HG03565 (cell line): ENCODE measurements around the gene WFDC11.

Experiments
- ATAC-seq: cut with Tn5 transposase; IDR thresholded peaks from one replicate; pipeline ENCODE4 v1.9.1; 2021; ENCODE audit warnings: mild to moderate bottlenecking, moderate library complexity; ENCODE audit not compliant: unreplicated experiment

WFDC11 gene

DNA sequence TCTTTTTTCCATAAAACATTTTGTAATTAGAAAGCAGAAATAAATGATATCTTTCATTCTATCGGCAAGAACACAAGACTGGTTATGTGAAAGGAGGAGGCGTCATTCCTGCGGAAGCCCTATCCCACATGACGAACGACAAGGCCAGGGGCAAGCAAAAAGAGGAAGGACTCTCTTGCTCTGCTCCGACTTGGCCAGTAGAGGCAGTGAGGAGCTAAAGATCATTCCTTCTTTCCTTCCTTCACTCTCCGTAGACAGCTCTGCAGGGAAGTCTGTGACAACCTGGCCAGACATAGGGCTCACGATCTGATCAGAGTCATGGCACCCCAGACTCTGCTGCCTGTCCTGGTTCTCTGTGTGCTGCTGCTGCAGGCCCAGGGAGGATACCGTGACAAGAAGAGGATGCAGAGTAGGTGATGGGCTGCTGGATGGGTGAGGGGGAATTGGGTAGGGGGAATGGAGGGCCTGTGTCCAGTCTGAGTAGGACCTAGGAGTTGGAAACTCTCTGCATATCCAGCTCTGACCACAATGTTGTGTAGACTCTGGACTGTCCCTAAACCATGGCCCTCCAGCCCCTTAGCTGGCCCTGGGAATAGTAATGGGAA lies 40.4 kb downstream of the WFDC11 start, which contains the start of gene WFDC10A:
TSS of gene WFDC10A (plus strand) at position 244 of the 605 bp plus-strand sequence. CDS start at position 319, 75 bp downstream.
- ATAC-seq = no peak

DNA sequence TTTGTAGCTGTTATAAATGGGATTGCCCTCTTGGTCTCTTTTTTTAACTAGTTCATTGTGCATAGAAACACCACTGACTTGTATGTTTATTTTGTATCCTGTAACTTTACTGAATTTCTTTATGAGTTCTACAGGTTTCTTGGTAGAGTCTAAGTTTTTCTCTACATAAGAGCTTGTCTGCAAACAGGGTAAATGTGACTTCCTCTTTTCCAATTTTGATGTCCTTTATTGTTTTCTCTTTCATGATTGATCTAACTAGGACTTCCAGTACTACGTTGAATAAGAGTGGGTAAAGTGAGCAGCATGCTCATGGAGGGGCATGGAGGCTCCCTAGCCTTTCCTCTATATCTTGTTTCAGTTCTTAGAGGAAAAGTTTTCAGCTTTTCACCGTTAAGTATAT lies 43.5 kb downstream of the WFDC11 start:
- ATAC-seq = no peak

- no peak for ATAC-seq
Measured at GRCh38 chr20:45621593-45621992, 48.4 kb downstream of the WFDC11 start.

- no peak for ATAC-seq
Measured at GRCh38 chr20:45617591-45617990, 52.4 kb downstream of the WFDC11 start.

- ATAC-seq = no peak
Measured at GRCh38 chr20:45612314-45612713, 57.7 kb downstream of the WFDC11 start.

DNA sequence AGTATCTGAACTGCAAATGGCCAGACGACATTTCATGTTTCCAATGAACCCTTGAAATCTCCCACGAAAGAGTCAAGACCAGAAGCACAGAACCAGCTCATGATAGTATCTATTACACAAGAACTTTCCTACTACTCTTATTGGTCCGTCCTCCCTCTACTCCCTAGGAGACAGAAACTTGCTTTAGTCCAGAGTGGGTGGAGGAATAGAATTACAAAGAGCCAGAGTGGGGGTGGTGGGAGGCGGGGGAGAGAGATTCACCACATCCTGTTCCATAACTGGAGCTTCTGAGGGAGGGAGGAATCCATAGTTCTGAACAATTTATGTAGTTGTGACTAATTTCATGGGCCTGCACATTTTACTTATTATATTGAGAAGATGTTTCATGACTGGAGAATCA lies 59.0 kb downstream of the WFDC11 start:
- no peak for ATAC-seq

GRCh38 chr20:45607810-45608209 lies 62.2 kb downstream of the WFDC11 start:
- ATAC-seq = no peak
